Measurements from ENCODE around the gene EXPH5.
"Not testable (repeated sequence)": the region's sequence is repeated elsewhere in the genome, so short reads cannot be mapped to it uniquely, and the experiment has no call there.

GRCh38 chr11:108641752-108642151 is 48.2 kb upstream of the EXPH5 start:
- not testable (repeated sequence) for TF ChIP-seq CTCF (optimal IDR thresholded peaks at IDR 0.05 in 1 of 3, IDR thresholded peaks at IDR 0.05 in 1 of 3, conservative IDR thresholded peaks at IDR 0.05 in 1 of 3; ENCODE audit: extremely low read depth in 1 of 3, insufficient read depth in 2 of 3, low read length in 3 of 3); EZH2 (IDR thresholded peaks at IDR 0.05; ENCODE audit: low read length)

Data from keratinocyte (primary cell).